ENCODE results near the gene AP2A1.

GRCh38 chr19:49805822-49806619, 39.2 kb downstream of the AP2A1 start:
- no peak for TF ChIP-seq TAF1 (IDR thresholded peaks at IDR 0.05; ENCODE audit: borderline replicate concordance, insufficient read depth, low read length)
- no peak for TF ChIP-seq POLR2AphosphoS5 (IDR thresholded peaks at IDR 0.05; ENCODE audit: low read depth, low read length)
- TF ChIP-seq REST (IDR thresholded peaks at IDR 0.05; ENCODE audit: insufficient read depth in 1 of 2, low read depth in 2 of 2, low read length in 2 of 2) = no peak
- TF ChIP-seq FOXP2 (optimal IDR thresholded peaks at IDR 0.05; ENCODE audit: borderline replicate concordance, extremely low read depth, extremely low read length, insufficient read depth) = no peak
- no peak for TF ChIP-seq SIN3A (IDR thresholded peaks at IDR 0.05; ENCODE audit: borderline replicate concordance, insufficient read depth, low read length)

All from PFSK-1 (cell line).